Renal pelvis (tissue), 4 donors: Measurements from ENCODE around the gene CASP1. TPM values are rescaled to one million over a fixed set of nuclear protein-coding genes. Genes with fewer than 3 reads are reported as not detected.

Source experiments
- DNase-seq: peaks from one replicate; pipeline ENCODE4 v3.0.0-alpha.2; 2013
- polyA plus RNA-seq, 3 donors: library from polyadenylated mRNA; unstranded; fragments of 120-200 nt; gene quantifications; one replicate each; pipeline ENCODE4 v1.2.1, GENCODE V29; 2013; ENCODE audit not compliant: insufficient read length in 3 of 3

Gene CASP1
- polyA plus RNA-seq, 3 donors: 3.3 to 4.9 (median 3.4) TPM

DNA sequence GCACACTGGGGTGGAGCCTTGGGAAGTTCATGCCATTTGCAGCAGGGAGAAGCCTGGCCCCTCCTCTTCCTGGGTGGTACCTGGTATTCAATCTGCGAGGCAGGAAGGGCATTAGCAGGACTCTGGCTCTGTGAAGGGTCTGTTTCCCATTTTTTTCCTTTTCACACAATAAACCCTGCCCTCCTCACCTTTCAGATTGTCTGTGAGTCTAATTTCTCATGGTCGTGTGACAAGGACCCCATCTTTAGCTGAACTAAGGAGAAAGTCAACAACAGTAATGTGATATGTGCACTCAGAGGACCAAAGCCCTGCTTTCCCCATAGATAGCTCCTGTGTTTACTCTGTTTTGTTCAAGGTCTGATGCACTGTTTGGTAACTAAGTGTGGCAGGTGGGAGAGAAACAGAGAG lies 39.9 kb downstream of the CASP1 start:
- peak; percentile 7 for DNase-seq

DNA sequence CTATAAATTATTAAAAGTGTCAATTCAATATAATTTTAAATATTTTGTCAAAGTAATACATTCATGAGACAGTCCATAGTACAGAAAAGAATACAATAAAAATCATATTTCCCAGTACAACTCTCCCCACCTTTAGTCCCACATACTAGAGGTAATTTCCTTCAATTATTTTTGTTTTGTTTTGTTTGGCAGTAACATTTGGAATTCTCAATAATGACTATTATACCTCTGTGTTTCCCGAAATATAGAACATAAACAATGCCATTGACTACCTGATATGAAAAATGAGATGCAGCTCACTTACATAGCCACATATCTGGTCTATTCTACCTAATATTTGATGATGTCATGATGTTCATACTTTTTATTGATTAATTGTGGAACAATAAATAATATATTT lies 42.2 kb downstream of the CASP1 start:
- no peak for DNase-seq

DNA sequence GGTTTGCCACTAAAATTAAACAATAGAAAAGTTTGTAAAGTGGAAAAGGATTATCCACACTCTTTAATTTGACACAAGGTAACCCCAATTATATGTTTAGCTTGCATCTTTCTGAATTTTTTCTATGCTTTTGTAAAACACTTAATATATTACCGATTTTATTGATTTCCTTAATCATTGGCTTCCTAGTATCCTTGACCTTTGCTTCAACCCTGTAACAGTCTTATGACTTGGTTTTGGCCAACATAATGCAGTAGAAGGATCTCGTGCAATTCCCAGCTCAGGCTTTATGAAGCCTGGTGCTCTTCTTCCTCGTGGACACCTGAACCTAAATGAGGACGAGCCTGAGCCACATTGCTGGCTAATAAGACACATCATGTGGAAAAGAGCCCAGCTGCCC lies 43.0 kb downstream of the CASP1 start:
- no peak for DNase-seq

DNA sequence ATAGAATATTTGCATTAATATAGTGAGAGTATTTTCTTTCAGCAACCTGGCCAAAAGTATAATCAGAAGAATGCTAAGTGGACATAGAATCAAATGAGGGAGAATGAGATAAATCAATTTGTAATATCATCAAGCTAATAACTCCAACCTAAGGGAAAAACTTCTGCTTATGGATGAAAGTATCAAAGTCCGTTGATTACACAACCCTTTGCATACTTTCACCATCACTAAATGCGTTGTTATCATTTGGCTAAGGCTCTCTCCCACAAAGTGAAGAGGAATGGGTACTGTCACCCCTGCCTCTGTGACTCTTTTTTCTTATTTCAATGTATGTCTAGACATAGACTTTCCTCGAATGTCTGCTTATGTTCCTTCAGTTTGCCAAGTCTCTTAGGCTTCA lies 50.1 kb downstream of the CASP1 start:
- DNase-seq: no peak

DNA sequence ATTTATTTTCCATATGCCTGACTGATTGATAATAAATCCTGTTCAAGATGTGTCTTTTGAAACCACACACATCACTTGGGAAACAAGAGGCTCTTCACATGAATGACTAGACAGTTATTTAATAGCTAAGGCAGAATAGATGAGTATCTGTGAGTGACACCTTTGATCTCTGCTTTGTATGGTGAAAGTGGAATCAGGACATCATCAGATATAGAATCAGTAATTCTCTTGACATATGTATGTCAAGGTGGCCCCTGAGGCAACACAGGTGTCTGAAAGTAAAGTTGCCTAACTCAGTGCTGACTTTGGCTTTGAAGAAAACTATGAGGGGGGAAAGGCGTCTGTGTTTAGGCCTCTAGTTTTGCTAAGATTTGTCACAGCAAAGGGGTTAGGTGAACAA lies 55.1 kb downstream of the CASP1 start:
- DNase-seq: no peak

Other genes starting within 250 kb of the CASP1 start
- under 1 TPM; 0.17 to 0.50 (median 0.34) TPM for gene CASP12, start 136.7 kb downstream of the CASP1 start, polyA plus RNA-seq
- gene CASP4, start 66.6 kb downstream of the CASP1 start, polyA plus RNA-seq: 10 to 100 TPM; 18.2 to 23.6 (median 18.5) TPM
- not detected for gene CASP5, start 12.0 kb downstream of the CASP1 start, polyA plus RNA-seq
- 1 to 10 TPM; 1.3 to 2.2 (median 2.2) TPM for gene CARD16, start 10.2 kb upstream of the CASP1 start, polyA plus RNA-seq
- gene CARD18, start 104.6 kb upstream of the CASP1 start, polyA plus RNA-seq: not detected